ENCODE measurements around the gene LDHAL6B.

The LDHAL6B gene

DNA sequence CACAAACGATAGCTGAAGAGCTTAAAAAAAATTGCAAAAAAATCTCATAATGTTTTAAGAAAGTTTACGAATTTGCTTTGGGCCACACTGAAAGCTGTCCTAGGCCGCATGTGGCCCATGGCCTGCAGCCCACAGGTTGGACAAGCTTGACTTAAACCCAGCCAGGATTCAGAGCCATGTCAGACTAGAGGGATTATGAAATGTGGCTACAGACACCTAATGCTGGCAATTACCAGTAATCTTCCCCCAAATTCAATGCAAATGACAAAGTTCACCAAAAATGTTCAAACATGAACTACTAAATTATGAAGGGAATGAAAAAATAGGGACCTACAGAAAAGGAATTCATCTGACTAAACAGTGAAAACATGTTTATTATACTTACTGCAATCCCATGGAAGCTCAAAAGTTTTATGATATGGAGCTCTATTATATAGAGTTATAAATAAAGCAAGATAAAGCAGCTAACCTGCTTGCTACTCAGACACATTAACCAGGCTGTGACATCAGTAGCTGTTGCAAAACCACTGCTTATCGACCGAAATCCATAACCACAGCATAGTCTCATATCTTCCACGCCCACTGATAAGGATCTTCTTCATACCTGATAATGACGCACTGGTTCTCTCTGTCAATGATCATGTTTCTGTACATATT, 49.2 kb downstream of the LDHAL6B start:
- no peak for DNase-seq

DNA sequence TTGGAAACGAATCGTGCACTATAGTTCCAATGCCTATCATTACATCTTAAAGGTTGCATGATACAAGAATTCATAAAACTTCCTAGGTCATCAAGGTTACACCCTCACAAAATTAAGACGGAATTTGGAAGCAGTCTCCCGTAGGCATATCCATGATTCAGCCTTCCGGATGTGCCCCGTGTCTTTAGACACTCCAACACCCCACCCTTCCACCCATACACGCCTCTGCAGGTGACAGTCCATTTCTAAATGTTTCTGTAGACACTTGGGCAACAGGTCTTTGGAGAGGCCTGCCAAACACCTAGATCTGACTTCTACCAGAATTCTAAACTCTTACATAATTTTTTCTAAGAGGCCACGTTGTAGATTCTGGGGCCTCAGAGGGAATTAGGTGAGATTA, 49.8 kb downstream of the LDHAL6B start:
- no peak for DNase-seq

GRCh38 chr15:59257140-59257539, 50.5 kb downstream of the LDHAL6B start:
- DNase-seq = no peak
